ENCODE data around the gene STEEP1.

Gene STEEP1

GRCh38 chrX:119565107-119565663 lies at the start of gene STEEP1:
Gene STEEP1, minus strand, starts transcription at chrX:119565409. Its CDS starts 54 bp downstream, at chrX:119565355.
- peak; percentile 90 for DNase-seq

- no peak for DNase-seq
Observed at GRCh38 chrX:119614776-119615175, 49.6 kb upstream of the STEEP1 start.

DNA sequence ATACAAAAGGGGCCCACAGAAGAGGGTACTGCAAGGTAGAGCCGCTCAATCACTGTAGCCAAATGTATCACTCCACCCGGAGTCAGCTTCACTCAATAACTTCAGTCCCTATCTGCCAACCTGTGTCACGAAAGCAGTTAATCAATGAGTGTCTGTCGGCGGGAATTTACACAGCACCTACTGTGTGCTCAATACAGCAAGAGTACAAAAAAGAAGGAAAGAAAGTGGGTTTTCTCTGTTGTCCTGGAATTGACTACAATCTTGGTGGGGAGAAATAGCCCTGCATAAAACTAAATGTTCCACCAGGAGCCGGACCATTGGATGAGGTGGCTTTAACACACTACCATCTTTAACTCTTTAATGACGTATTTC lies 41.8 kb upstream of the STEEP1 start:
- no peak for DNase-seq

- peak; percentile 50 for DNase-seq
Observed at GRCh38 chrX:119606280-119607017, 41.2 kb upstream of the STEEP1 start, which contains the start of gene NKRF. Gene NKRF, minus strand, starts transcription at chrX:119606424.

DNA sequence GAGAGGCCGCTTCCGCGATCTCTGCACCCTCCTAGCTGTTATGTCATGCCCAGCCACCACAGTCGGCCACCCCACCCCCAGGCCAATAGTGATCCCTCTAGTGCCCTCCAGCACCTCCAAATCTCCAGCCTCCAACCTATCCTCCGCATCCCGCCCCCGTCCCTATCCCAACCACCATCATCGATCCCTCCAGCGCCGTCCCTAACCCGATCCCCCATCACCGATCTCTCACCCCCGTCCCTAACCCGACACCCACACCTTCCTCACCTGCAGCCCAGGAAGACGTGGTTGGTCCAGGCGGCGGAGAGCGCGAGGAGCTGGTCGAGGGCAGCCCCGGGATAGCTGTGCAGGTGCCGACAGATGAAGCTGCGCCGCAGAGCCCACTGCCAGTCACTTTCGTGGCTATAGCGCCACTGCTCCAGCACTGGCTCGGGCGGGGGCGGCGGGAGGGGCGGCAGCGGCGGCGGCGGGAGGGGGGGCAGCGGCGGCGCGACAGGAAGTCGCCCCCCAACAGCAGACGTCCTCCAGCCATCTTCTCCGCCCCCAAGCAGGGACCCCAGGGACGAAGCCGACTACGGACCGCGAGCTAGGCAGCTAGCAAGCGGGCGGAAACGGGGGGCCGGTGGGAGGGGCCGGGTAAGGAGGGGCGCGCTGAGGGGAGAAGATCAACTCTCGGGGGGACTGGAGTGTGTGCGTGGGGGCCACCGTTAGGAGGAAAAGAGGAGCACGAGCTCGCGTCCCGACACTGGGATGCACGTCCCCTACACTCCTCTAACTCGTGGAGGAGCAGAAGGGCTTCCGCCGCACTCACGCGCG lies 40.5 kb upstream of the STEEP1 start:
- DNase-seq: no peak

GRCh38 chrX:119604766-119605463 lies 39.7 kb upstream of the STEEP1 start:
- DNase-seq: no peak

- no peak for DNase-seq
Observed at GRCh38 chrX:119602701-119603255, 37.6 kb upstream of the STEEP1 start.

DNA sequence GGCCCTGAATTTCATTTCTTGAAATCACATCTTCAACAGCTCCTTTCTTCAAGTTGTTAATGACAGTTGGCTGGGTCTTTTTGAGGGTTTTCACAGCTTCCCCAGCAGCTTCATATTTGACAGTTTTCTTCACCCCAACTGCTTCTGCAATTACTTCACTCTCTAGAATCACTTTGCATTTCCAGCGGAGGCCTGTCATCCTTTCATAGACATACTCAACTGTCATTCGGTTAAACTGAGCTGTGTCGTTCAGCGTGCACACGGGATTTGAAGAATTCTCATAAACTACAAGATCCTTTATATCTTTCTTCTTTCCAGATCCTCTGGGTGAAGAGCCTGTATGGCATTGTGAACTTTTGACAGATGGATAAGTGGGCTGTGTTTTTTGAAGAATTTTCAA lies 24.6 kb upstream of the STEEP1 start:
- DNase-seq: no peak

- DNase-seq: no peak
Observed at GRCh38 chrX:119583431-119584059, 18.3 kb upstream of the STEEP1 start.

DNA sequence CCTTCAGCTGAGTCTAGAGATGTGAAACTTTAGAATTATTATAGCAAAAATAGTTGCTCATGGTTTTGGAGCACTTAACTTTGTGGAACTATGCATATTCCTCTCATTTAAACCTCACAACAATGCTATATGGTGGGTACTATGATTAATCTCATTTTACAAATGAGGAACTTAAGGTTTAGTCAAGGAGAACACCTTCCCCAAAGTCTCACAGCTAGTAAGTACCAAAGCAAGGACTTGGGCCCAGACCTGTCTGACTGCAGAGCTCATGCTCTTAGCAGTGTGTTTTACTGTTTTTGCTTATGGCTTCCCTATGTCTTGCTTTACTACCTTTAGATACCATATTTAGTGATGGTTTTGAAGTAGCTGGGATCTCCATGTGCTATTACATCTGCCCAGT lies 14.2 kb upstream of the STEEP1 start:
- DNase-seq: no peak

DNA sequence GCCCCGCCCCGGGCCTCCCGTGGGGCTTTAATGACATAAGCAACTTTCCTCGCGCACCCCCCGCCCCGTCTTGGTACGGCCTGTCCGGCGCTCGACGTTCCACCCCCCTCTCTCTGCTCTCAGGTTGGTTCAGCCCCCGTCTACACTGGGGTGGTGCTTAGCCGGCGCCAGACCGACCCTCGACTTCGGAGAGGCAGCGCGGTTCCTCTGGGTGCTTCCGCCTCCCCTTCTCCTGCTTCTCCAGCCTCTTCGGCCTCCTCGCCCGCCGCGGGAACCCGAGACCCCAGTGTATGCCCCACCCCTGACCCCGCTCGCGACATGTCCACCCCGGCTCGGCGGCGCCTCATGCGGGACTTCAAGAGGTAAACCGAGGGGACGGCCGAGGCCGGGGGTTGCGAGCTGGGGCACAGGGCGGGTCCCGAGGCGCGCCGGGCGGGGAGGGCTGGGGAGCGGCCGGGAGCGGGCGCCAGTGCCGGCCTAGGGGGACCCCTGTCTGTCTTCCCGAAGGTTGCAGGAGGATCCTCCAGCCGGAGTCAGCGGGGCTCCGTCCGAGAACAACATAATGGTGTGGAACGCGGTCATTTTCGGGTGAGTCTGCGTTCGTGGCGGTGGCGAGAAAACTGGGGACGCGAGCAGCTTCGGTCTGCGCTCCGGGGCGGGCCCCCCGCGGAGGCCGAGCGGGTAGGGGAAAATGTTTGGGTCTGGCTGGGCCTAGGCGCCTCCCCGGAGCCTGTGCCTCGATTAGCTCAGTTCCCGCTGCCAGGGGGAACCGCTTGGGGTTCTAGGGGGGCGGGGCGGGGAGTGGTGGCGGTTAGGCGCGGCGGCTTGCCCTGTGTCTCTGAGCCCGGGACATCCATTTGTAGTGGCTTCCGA lies 9.4 kb upstream of the STEEP1 start, which contains the start of gene UBE2A:
Gene UBE2A, plus strand, starts transcription at position 170 of the 873 bp plus-strand sequence. Its CDS starts 149 bp downstream, at position 319.
- peak; percentile 61 for DNase-seq

- DNase-seq: no peak
Observed at GRCh38 chrX:119573840-119574393, 8.7 kb upstream of the STEEP1 start.

DNA sequence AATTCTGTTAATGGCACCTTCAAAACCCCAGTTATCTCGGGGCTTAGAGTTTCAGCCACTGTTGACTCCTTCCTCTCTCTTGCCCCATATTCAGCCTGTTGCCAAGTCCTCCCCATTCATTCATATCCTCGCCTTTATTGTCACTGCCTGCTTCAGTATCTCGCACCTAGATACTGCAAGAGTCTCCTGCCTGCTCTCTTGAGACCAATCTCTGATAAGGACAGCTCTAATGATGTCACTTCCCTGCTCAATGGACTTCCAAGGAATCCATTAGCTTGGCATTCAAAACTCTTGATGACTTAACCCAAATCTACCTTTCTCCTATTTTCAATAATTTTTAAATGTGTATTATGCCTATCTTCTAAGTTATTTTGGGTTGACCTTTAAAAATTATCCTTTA lies 8.0 kb upstream of the STEEP1 start:
- no peak for DNase-seq

- no peak for DNase-seq
Observed at GRCh38 chrX:119570351-119570835, 5.2 kb upstream of the STEEP1 start.

DNA sequence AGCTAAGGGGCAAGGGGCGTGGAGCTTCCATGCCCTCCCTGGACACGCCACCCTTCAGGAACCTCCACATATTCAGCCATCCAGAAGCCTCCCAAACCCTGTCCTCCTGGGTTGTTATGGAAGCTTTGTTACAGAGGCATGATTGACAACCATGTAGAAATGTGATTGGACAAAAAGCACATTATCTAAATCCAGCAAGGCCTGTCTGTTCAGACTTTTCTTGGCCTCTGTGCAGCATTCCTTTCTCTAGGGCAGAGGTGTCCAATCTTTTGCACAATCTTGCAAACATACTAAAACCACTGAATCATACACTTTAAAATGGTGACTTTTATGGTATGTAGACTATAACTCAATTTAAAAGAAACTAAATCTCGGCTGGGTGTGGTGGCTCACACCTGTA lies 12.7 kb downstream of the STEEP1 start:
- no peak for DNase-seq

- no peak for DNase-seq
Observed at GRCh38 chrX:119549327-119550016, 15.7 kb downstream of the STEEP1 start.

GRCh38 chrX:119541188-119541587 lies 24.0 kb downstream of the STEEP1 start:
- DNase-seq: peak; percentile 1

GRCh38 chrX:119539872-119540271 lies 25.3 kb downstream of the STEEP1 start:
- no peak for DNase-seq

DNA sequence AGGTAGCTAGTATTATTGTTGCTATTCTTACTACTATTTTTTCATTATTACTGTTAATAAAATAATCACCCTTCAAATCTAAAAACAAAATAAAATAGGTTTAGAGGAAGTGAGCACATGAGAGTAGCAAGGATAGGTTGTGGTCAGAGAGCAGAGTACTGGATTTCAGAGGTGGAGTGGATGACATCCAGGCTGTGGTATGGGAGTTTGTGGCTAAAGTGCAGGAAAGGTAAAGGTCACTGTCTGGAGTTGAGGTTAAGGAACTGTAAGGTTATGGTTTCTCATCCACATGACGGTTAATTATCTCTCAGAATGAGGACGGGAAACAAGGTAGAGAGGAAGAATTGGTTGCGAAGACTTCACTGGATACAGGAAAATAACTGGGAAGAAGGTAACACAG lies 27.7 kb downstream of the STEEP1 start:
- DNase-seq: no peak

Data from amniotic stem cell (primary cell).